Stimulated activated CD8-positive, alpha-beta memory T cell treated with anti-CD3 and anti-CD28 coated beads, Interleukin-4, amount 100 ng/mL, for 24 hours (primary cell): ENCODE data around the gene BTNL3.
"Not testable (repeated sequence)": the region's sequence is repeated elsewhere in the genome, so short reads cannot be mapped to it uniquely, and the experiment has no call there.

Experiments
- DNase-seq: peaks from one replicate; pipeline ENCODE4 v3.0.0-alpha.2; 2020; ENCODE audit warnings: low read depth

Gene BTNL3

GRCh38 chr5:180988592-180988991 lies at the start of gene BTNL3:
TSS of gene BTNL3 (plus strand) at chr5:180988846. CDS start at chr5:180989029, 183 bp downstream.
- no peak for DNase-seq

DNA sequence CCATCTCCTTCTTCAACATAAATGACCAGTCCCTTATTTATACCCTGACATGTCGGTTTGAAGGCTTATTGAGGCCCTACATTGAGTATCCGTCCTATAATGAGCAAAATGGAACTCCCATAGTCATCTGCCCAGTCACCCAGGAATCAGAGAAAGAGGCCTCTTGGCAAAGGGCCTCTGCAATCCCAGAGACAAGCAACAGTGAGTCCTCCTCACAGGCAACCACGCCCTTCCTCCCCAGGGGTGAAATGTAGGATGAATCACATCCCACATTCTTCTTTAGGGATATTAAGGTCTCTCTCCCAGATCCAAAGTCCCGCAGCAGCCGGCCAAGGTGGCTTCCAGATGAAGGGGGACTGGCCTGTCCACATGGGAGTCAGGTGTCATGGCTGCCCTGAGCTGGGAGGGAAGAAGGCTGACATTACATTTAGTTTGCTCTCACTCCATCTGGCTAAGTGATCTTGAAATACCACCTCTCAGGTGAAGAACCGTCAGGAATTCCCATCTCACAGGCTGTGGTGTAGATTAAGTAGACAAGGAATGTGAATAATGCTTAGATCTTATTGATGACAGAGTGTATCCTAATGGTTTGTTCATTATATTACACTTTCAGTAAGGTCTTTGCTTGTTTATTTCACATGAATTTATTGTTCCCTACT lies 38.2 kb upstream of the BTNL3 start:
- DNase-seq = no peak

DNA sequence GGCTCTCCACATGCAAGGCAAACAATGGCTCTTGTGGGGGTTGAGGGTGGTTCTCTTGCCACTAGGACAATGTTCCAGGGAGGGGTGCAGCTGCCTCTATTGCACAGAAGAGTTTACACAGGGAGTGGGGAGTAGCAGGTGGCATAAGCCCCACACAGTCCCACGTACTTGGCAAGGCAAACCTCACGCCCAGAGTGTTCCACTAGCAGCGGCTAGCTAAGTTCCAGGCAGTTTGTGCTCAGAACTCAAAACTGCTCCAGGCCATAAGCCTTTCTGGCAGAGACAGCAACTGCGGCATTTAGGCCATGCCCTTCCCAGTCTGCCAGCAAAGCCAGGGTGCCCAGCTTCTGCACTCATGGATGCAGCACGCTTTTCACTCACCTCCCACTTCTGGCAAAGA lies 29.0 kb upstream of the BTNL3 start:
- DNase-seq = no peak

- DNase-seq = no peak
These were observed 28.4 kb upstream of the BTNL3 start for GRCh38 chr5:180960209-180960608.

DNA sequence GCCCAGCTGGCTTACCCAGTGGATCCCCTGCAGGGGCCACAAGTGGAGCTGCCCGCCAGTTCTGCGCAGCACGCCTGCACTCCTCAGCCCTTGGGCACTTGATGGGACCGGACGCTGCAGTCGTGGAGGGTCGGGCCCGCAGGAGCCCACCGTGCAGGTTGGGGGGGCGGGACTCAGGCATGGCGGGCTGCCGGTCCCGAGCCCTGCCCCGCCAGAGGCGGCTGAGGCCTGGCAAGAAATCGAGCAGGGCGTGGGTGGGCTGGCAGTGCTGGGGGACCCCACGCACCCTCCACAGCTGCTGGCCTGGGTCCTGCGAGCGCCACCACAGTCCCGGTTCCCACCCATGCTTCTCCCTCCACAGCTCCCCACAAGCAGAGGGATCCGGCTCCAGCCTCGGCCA lies 19.2 kb upstream of the BTNL3 start:
- DNase-seq = no peak

- no peak for DNase-seq
These were observed 18.3 kb upstream of the BTNL3 start for GRCh38 chr5:180970336-180970735.

GRCh38 chr5:180970875-180971274 lies 17.8 kb upstream of the BTNL3 start:
- DNase-seq = no peak

GRCh38 chr5:180974612-180975315 lies 13.9 kb upstream of the BTNL3 start:
- no peak for DNase-seq

GRCh38 chr5:180975338-180975737 lies 13.3 kb upstream of the BTNL3 start:
- DNase-seq = no peak

DNA sequence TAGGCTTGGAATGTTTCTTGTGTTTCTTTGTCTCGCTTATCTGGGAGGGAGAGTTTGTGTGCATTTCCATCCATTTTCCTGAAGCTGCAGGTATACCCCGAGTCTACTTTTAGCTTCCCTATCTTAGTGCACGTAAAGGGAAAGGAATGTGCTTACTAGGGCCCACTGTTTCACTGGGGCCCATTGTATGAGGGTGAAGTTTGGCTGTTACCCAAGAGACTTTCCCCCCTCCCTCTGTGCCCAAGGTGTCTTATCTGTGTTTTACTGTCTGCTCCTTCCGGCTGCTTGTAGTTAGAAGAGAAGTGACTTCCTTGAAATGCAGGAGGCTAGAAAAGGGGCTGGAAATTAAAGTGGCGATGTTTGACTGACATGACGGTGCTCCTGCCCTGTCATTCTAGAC lies 12.1 kb upstream of the BTNL3 start:
- DNase-seq = no peak

GRCh38 chr5:180977852-180978251 lies 10.8 kb upstream of the BTNL3 start:
- DNase-seq = no peak

- no peak for DNase-seq
These were observed 6.5 kb upstream of the BTNL3 start for GRCh38 chr5:180982008-180982741.

DNA sequence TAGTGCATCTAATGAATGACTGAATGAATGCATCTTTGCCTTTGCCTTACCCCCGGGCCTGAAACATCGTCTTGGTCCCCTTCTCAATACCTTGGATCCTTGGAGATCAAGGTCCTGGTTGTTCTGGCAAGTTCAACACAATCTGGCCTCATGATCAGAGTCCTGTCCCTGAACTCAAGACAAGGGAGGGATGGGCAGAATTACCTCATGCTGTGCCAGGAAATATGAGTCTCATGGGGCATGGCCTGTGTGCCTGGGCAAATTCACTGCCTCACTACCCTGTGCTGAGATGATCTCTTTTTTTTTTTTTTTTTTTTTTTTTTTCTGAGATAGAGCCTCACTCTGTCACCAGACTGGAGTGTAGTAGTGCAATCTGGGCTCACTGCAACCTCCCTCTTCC lies 630 bp upstream of the BTNL3 start:
- DNase-seq = no peak

DNA sequence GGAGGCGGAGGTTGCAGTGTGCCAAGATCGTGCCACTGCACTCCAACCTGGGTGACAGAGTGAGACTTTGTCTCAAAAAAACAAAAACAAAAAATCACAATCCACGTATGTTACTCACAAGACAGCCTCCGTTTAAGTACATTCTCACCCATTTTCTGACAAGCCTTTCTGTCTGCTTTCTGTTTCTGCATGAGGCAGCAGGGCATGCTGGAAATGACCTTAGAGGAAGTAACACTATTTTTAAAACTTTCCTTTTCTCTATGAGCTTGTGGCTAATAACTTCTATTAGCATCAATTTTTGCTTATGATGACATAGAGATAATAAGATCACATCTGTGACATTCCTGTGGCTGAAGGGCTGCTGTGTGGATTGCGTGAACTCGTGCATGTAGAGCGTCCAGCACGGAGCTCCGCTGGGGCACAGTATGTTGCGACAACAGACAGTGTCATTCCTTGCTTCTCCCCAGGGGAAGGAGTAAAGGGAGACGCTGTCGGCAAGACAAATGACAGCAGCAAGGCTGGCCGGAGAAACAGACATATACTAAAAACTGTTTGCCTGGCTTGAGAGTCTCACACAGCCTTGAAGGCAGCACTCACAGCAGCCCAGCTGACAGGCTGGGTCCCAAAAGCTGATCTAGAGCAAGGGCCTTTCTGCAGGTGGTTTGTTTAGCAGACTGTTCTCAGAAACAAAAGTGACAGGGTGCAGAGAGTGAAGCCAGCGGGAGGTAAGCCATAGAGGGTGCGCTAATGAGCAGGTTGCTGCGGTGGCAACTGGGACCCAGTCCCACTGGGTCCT lies 1.6 kb downstream of the BTNL3 start:
- DNase-seq = no peak

- DNase-seq = no peak
These were observed 2.2 kb downstream of the BTNL3 start for GRCh38 chr5:180990882-180991242.

- DNase-seq = no peak
These were observed 13.3 kb downstream of the BTNL3 start for GRCh38 chr5:181001947-181002346.

DNA sequence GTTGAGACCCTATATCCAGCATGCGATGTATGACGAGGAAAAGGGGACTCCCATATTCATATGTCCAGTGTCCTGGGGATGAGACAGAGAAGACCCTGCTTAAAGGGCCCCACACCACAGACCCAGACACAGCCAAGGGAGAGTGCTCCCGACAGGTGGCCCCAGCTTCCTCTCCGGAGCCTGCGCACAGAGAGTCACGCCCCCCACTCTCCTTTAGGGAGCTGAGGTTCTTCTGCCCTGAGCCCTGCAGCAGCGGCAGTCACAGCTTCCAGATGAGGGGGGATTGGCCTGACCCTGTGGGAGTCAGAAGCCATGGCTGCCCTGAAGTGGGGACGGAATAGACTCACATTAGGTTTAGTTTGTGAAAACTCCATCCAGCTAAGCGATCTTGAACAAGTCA lies 17.1 kb downstream of the BTNL3 start:
- DNase-seq = no peak

GRCh38 chr5:181008136-181008535 lies 19.5 kb downstream of the BTNL3 start:
- no peak for DNase-seq

DNA sequence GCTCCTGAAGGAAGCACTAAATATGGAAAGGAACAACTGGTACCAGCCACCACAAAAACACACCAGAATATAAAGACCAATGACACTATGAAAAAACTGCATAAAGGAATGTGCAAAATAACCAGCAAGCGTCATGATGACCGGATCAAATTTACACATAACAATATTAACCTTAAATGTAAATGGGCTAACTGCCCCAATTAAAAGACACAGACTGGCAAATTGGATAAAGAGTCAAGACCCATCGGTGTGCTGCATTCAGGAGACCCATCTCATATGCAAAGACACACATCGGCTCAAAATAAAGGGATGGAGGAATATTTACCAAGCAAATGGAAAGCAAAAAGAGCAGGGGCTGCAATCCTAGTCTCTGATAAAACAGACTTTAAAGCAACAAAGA lies 21.4 kb downstream of the BTNL3 start:
- DNase-seq = not testable (repeated sequence)

- not testable (repeated sequence) for DNase-seq
These were observed 26.0 kb downstream of the BTNL3 start for GRCh38 chr5:181014654-181015053.

- DNase-seq = not testable (repeated sequence)
These were observed 28.8 kb downstream of the BTNL3 start for GRCh38 chr5:181017448-181017847.

DNA sequence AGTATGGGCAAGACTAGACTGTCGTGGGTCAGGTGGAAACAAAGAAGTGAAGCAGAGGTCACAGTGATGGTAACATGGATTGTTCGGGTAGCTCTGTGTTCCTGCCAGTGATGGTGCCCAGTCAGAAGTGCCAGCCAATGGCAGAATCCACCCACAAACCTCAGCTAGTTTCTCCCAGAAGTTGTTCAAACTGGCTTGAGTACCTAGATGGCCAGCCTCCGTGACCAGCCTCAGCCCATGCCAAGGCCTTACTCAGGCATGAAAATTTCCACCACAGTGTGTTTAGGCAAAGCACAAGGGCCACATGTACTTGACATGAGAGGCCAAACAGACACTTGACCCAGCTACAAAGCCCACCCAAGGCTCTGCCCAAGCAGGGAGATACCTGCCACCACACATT lies 32.0 kb downstream of the BTNL3 start:
- DNase-seq = no peak
